DMS53 treated with DMSO at 0.1 percent for 48 hours (cell line): ENCODE results near the gene VPS45.

Source experiments
- DNase-seq: peaks from one replicate; lab custom pipeline; 2025; ENCODE audit not compliant: unreplicated experiment; lab: John Stamatoyannopoulos, UW

Gene VPS45

GRCh38 chr1:150069923-150070322 lies 2.3 kb downstream of the VPS45 start:
- no peak for DNase-seq

GRCh38 chr1:150072959-150073358 lies 5.4 kb downstream of the VPS45 start:
- no peak for DNase-seq

DNA sequence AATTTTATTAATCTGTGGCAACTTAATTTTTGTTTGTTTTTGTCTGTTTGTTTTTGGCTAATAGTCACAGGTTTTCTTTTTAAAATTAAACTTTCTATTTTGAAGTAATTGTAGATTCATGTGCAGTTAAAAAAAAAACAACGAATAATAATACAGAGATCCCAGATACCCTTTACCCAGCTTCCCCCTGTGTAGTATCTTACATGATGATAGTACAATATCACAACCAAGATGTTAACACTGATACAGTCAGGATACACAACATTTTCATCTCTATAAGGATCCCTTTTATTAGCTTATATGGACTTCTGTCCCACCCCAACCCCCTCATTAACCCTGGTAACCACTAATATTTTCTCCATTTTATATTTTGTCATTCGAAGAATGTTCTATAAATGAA lies 5.9 kb downstream of the VPS45 start:
- DNase-seq = no peak

DNA sequence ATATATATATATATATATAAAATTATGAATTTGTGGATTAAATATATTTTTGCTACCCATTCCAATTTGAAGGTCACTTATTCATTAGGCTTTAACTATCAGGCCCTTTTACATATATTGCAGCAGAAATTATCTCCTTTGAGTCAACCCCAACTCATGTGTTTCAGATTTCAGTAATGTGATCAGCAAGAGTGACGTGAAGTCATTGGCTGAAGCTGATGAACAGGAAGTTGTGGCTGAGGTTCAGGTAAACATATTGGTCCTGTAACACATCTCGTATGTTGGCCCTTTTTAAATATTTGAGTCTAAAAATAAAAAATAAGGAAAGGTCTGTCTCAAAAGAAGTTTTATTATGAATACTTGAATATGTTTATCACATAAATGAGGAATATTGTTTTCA lies 8.5 kb downstream of the VPS45 start:
- no peak for DNase-seq

DNA sequence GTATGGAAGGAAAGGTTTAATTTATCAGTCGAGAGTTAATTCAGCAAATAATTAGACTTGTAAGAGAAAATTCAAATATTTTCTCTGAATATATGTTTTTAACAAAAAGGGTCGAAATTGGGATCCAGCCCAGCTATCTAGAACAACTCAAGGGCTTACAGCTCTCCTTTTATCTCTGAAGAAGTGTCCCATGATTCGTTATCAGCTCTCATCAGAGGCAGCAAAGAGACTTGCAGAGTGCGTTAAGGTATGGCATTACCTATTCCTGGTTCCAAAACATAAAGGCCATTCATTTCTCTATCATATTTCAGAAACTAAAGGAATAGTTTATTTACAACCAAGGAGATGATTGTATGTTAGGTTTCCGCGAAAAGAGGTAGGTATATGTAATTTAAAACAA lies 9.4 kb downstream of the VPS45 start:
- no peak for DNase-seq

- no peak for DNase-seq
Observed at GRCh38 chr1:150080784-150081183, 13.2 kb downstream of the VPS45 start.

DNA sequence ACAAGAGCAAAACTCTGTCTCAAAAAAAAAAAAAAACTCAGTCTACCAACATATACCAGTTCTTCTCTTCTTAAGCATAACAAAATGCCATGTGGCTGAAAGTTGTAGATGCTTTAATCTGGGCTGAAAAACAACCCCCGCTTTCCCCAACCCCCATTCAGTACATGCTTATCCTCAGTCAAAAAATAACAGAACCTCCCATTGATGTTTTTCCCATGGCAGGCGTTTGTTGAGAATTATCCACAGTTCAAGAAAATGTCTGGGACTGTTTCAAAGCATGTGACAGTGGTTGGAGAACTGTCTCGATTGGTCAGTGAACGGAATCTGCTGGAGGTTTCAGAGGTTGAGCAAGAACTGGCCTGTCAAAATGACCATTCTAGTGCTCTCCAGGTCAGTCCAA lies 14.9 kb downstream of the VPS45 start:
- DNase-seq = no peak

- DNase-seq = no peak
Observed at GRCh38 chr1:150083907-150084306, 16.3 kb downstream of the VPS45 start.

GRCh38 chr1:150085406-150085805 lies 17.8 kb downstream of the VPS45 start:
- no peak for DNase-seq

DNA sequence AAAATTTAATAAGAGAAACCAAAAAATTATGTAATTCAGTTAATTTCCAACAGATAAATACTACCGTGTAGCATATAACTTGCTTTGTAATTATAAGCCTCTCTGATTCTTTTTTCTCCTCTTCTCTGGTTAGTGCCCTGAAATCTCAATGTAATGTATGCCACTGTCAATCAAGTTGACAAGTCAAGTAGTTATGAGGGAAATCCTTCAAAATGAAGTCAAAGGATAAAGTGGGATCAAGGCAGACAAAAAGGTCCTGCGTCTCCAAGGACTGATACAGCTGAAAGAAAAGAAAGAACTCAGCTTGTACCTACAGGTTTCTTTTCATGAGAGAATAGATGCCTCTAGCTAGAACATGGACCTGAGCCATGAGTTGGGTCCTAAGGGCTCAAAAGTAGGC lies 19.8 kb downstream of the VPS45 start:
- DNase-seq = no peak

DNA sequence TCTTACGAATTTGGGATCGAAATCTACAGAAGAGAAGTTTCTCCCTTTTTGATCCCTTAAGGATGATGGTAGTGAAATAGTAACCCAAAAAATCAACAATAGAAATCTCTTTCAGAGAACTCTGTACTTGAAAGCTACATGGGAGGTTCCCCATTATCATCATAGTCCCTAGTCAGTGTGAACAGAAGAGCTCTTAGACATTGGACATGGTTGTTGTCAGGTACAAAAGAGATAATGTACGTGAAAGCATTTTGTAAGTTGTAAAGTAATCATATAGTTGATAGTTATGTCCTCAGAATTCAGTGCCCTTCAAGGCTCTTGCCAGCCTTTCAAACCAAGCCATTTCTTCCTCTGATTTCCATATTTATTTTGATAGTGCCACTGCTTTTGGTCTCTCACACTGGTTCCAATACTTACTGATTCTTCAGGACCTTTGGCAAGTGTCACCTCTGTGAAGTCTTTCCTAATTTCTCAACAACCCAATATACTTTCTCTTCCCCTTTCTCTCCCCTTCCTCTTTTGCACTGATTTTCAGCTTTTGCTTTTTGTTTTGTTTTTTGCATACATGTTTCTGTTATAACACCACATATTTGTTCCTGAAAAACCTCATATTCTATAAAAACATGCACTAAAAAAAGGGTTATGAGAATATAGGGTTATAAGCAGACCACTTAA lies 22.4 kb downstream of the VPS45 start:
- DNase-seq = no peak

GRCh38 chr1:150092180-150092791 lies 24.7 kb downstream of the VPS45 start:
- DNase-seq = no peak

GRCh38 chr1:150093805-150094204 lies 26.2 kb downstream of the VPS45 start:
- no peak for DNase-seq

DNA sequence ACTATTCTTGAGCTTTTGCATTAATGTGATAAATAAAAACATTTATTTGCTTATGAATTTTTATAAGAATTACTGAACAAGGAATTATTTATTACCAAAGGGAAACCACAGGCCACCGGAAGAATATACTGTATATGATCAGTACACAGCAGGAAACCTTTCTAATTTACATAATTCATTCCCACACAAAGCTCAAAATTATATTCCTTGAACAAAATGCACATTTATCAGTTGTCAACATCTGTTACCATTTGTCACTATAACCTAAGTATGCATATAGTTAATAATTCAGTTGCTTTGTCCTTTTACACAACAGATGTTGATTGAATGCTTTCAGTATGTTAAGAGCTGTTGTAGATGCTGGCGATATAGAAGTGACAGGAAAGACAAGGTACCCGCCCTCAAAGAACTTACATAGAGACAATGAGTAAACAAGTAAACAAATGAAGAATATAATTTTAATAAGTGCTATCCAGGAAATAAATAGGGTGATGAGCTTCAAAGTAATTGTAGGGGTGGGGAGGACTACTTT lies 27.2 kb downstream of the VPS45 start:
- DNase-seq = no peak

- DNase-seq = no peak
Observed at GRCh38 chr1:150102986-150103385, 35.4 kb downstream of the VPS45 start.

- DNase-seq = no peak
Observed at GRCh38 chr1:150106341-150106740, 38.8 kb downstream of the VPS45 start.

GRCh38 chr1:150109586-150109985 lies 42.0 kb downstream of the VPS45 start:
- no peak for DNase-seq

DNA sequence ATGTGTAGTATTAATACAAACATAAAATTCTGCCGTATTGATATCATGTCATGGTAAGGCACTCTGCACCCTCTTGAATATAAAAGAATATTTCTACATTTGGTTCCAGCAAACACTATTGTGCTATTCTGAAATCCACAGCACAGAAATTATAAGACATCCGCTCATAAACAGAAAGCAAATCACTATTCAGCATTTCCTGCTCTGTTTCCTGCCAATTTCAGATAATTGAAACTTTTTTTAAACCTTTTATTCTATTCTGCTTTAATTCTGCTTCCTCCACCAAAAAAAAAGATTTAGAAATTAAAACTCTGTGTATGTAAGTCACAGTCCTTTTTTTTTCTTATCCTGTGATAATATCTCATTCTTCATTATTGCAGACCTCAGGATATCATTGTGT lies 42.5 kb downstream of the VPS45 start:
- no peak for DNase-seq

DNA sequence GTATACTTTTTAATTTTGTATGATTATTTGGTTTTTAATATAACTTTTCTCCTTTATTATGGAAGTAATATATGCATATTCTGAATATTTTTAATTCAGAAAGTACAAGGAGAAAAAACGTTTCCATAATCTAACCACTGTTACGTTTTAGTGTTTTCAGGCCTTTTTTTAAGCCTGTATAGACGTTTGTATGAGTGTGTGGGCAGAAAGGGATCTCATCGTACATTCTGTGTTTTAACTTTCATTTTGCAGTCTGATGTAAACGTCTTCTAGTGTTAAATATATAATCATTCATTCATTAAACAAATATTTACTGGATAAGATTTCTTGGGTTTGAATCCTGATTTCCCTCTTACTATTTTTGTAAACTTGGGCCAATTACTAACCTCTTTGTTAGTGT lies 44.1 kb downstream of the VPS45 start:
- no peak for DNase-seq

GRCh38 chr1:150115121-150115520 lies 47.5 kb downstream of the VPS45 start:
- DNase-seq = no peak

- no peak for DNase-seq
Observed at GRCh38 chr1:150118716-150119115, 51.1 kb downstream of the VPS45 start.

- no peak for DNase-seq
Observed at GRCh38 chr1:150121236-150121862, 53.8 kb downstream of the VPS45 start.
